ENCODE results near the gene NMRK1. TPM values are rescaled to one million over a fixed set of nuclear protein-coding genes. Genes with fewer than 3 reads are reported as not detected.

Gene NMRK1
- polyA plus RNA-seq, 2 donors: 39.2 to 127 TPM

DNA sequence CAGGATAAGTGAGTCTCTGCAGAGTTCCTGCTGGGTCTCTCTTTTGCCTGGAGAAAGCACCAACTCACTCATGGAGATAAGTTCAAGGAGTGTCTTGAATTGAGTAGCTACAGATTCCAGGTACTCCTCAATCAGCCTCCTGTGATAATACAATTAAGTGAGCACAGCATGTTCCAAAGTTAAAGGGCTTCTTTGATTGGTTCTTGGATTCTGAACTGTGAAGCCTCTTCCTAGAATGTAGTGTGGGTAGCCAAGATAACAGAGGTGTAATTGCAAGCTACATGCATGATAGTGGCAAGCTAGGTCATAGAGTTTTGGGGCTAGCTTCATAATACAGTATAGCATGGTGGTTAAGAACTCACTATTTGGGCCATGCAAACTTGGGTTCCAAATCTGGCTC lies 36.7 kb downstream of the NMRK1 start:
- Histone ChIP-seq H3K4me3 (ENCODE audit: low read depth in 1 of 2, low read length in 2 of 2) (no peak overlapping the region), H3K27me3 (ENCODE audit: control insufficient read depth in 1 of 2, insufficient read depth in 2 of 2, low read length in 2 of 2) (no peaks in the 10 kb centered on the region), H3K27ac (ENCODE audit: low read depth in 2 of 2, low read length in 1 of 2) (no peak overlapping the region), H3K4me1 (ENCODE audit: control insufficient read depth in 2 of 2, insufficient read depth in 2 of 2, low read length in 1 of 2) (no peaks in the 10 kb centered on the region), H3K36me3 (ENCODE audit: control insufficient read depth in 2 of 2, insufficient read depth in 2 of 2, low read length in 1 of 2) (no peaks in the 10 kb centered on the region), H3K9me3 (ENCODE audit: control insufficient read depth in 2 of 2, insufficient read depth in 1 of 2, low read depth in 1 of 2, low read length in 1 of 2) (no peaks in the 10 kb centered on the region)

GRCh38 chr9:75047506-75047905 lies 40.4 kb downstream of the NMRK1 start:
- Histone ChIP-seq H3K4me1 (ENCODE audit: control insufficient read depth in 2 of 2, insufficient read depth in 2 of 2, low read length in 1 of 2) (no peaks in the 10 kb centered on the region), H3K27ac (ENCODE audit: low read depth in 2 of 2, low read length in 1 of 2) (no peak overlapping the region), H3K36me3 (ENCODE audit: control insufficient read depth in 2 of 2, insufficient read depth in 2 of 2, low read length in 1 of 2) (no peaks in the 10 kb centered on the region), H3K4me3 (ENCODE audit: low read depth in 1 of 2, low read length in 2 of 2) (no peak overlapping the region), H3K9me3 (ENCODE audit: control insufficient read depth in 2 of 2, insufficient read depth in 1 of 2, low read depth in 1 of 2, low read length in 1 of 2) (no peaks in the 10 kb centered on the region), H3K27me3 (ENCODE audit: control insufficient read depth in 1 of 2, insufficient read depth in 2 of 2, low read length in 2 of 2) (no peaks in the 10 kb centered on the region)
- 47 to 50% methylated on average over 2 of the region's 2 CpGs for WGBS, 2 donors

DNA sequence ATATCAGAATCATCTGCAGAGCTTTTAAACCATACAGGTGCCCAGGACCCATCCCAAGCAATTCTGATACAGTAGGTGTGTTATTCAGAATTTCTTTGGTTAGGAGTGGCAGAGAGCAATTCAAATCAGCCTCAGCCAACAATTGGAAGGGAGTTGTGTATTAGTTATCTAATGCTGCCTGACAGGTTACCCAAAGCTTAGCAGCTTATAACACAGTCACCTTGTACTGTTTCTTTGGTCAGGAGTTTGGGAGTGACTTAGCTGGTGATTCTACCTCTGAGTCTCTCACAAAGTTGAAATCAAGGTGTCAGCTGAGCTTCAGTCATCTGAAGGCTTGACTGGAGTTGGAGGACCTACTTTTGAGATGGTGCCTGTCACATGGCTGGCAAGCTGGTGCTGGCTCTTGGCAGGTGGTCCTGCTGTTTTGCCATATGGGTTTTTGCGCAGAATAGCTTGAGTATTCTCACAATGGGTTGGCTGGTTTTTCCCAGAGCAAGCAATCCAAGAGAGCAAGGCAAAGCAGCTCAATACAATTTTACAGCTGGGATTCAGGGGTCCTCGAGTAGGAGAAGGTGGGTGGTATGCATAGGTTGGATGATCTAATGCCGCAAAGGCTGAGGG lies 41.1 kb downstream of the NMRK1 start:
- H3K9me3 ChIP-seq (ENCODE audit: control insufficient read depth in 2 of 2, insufficient read depth in 1 of 2, low read depth in 1 of 2, low read length in 1 of 2): no peaks in the 10 kb centered on the region
- 88 to 94% methylated on average over 3 of the region's 3 CpGs for WGBS, 2 donors
- H3K4me3 ChIP-seq (ENCODE audit: low read depth in 1 of 2, low read length in 2 of 2): no peak overlapping the region
- H3K27me3 ChIP-seq (ENCODE audit: control insufficient read depth in 1 of 2, insufficient read depth in 2 of 2, low read length in 2 of 2): no peaks in the 10 kb centered on the region
- H3K36me3 ChIP-seq (ENCODE audit: control insufficient read depth in 2 of 2, insufficient read depth in 2 of 2, low read length in 1 of 2): no peaks in the 10 kb centered on the region
- no peaks in the 10 kb centered on the region for H3K4me1 ChIP-seq (ENCODE audit: control insufficient read depth in 2 of 2, insufficient read depth in 2 of 2, low read length in 1 of 2)
- H3K27ac ChIP-seq (ENCODE audit: low read depth in 2 of 2, low read length in 1 of 2): no peak overlapping the region

GRCh38 chr9:75041041-75041440 lies 46.9 kb downstream of the NMRK1 start:
- Histone ChIP-seq H3K36me3 (ENCODE audit: control insufficient read depth in 2 of 2, insufficient read depth in 2 of 2, low read length in 1 of 2) (no peaks in the 10 kb centered on the region), H3K4me3 (ENCODE audit: low read depth in 1 of 2, low read length in 2 of 2) (no peak overlapping the region), H3K27ac (ENCODE audit: low read depth in 2 of 2, low read length in 1 of 2) (no peak overlapping the region), H3K9me3 (ENCODE audit: control insufficient read depth in 2 of 2, insufficient read depth in 1 of 2, low read depth in 1 of 2, low read length in 1 of 2) (no peaks in the 10 kb centered on the region), H3K27me3 (ENCODE audit: control insufficient read depth in 1 of 2, insufficient read depth in 2 of 2, low read length in 2 of 2) (no peaks in the 10 kb centered on the region), H3K4me1 (ENCODE audit: control insufficient read depth in 2 of 2, insufficient read depth in 2 of 2, low read length in 1 of 2) (no peaks in the 10 kb centered on the region)
- WGBS, 2 donors: 43 to 55% methylated on average over 1 of the region's 1 CpG

DNA sequence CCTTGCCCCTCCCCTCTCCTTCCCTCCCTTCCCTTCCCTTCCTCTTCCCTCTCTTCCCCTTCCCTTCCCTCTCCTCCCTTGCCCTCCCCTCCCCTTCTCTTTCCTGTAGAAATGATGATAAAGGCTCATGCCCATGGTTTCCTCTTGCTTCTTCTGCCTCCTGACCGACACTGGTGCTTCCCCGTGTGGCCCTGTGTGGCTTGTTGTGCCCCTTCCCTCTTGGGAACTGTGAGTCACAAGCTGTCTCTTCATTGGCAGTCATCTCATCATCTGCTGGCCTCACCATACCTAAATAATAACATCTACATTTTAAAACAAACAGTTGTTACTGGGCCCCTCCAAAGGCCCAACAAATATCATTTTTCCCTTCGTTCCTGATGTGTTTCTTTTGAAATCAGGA lies 48.2 kb downstream of the NMRK1 start:
- H3K27me3 ChIP-seq (ENCODE audit: control insufficient read depth in 1 of 2, insufficient read depth in 2 of 2, low read length in 2 of 2): no peaks in the 10 kb centered on the region
- H3K27ac ChIP-seq (ENCODE audit: low read depth in 2 of 2, low read length in 1 of 2): no peak overlapping the region
- H3K4me3 ChIP-seq (ENCODE audit: low read depth in 1 of 2, low read length in 2 of 2): no peak overlapping the region
- no peaks in the 10 kb centered on the region for H3K36me3 ChIP-seq (ENCODE audit: control insufficient read depth in 2 of 2, insufficient read depth in 2 of 2, low read length in 1 of 2)
- no peaks in the 10 kb centered on the region for H3K4me1 ChIP-seq (ENCODE audit: control insufficient read depth in 2 of 2, insufficient read depth in 2 of 2, low read length in 1 of 2)
- H3K9me3 ChIP-seq (ENCODE audit: control insufficient read depth in 2 of 2, insufficient read depth in 1 of 2, low read depth in 1 of 2, low read length in 1 of 2): no peaks in the 10 kb centered on the region
- WGBS, 2 donors: 81 to 82% methylated on average over 3 of the region's 3 CpGs

GRCh38 chr9:75039009-75039408 lies 48.9 kb downstream of the NMRK1 start:
- H3K36me3 ChIP-seq (ENCODE audit: control insufficient read depth in 2 of 2, insufficient read depth in 2 of 2, low read length in 1 of 2): no peaks in the 10 kb centered on the region
- H3K27ac ChIP-seq (ENCODE audit: low read depth in 2 of 2, low read length in 1 of 2): no peak overlapping the region
- 55 to 58% methylated on average over 3 of the region's 3 CpGs for WGBS, 2 donors
- no peaks in the 10 kb centered on the region for H3K27me3 ChIP-seq (ENCODE audit: control insufficient read depth in 1 of 2, insufficient read depth in 2 of 2, low read length in 2 of 2)
- H3K9me3 ChIP-seq (ENCODE audit: control insufficient read depth in 2 of 2, insufficient read depth in 1 of 2, low read depth in 1 of 2, low read length in 1 of 2): no peaks in the 10 kb centered on the region
- no peaks in the 10 kb centered on the region for H3K4me1 ChIP-seq (ENCODE audit: control insufficient read depth in 2 of 2, insufficient read depth in 2 of 2, low read length in 1 of 2)
- H3K4me3 ChIP-seq (ENCODE audit: low read depth in 1 of 2, low read length in 2 of 2): no peak overlapping the region

DNA sequence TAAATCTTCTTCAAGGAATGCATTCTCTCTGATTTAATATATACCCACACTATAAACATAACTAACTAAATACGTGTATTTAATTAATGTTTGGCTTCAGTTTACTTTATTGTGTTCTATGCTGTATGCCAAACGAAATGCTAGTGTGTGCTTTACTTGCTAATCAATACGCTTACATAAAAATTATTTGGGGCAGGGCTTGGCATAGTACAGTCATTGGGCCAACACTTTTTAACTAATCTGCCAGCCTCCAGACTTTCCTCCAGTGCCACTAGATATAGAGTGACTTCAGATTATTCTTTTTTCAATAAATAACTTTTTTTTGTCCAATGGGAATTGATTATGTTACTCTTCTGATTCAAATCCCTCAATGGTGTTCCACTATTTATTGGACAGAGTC lies 51.2 kb downstream of the NMRK1 start:
- Histone ChIP-seq H3K27ac (ENCODE audit: low read depth in 2 of 2, low read length in 1 of 2) (no peak overlapping the region), H3K27me3 (ENCODE audit: control insufficient read depth in 1 of 2, insufficient read depth in 2 of 2, low read length in 2 of 2) (no peaks in the 10 kb centered on the region), H3K4me3 (ENCODE audit: low read depth in 1 of 2, low read length in 2 of 2) (no peak overlapping the region), H3K4me1 (ENCODE audit: control insufficient read depth in 2 of 2, insufficient read depth in 2 of 2, low read length in 1 of 2) (no peaks in the 10 kb centered on the region), H3K9me3 (ENCODE audit: control insufficient read depth in 2 of 2, insufficient read depth in 1 of 2, low read depth in 1 of 2, low read length in 1 of 2) (no peaks in the 10 kb centered on the region), H3K36me3 (ENCODE audit: control insufficient read depth in 2 of 2, insufficient read depth in 2 of 2, low read length in 1 of 2) (no peaks in the 10 kb centered on the region)
- WGBS, 2 donors: 77 to 88% methylated on average over 3 of the region's 3 CpGs

- no peaks in the 10 kb centered on the region for H3K36me3 ChIP-seq (ENCODE audit: control insufficient read depth in 2 of 2, insufficient read depth in 2 of 2, low read length in 1 of 2)
- WGBS, 2 donors: 46 to 54% methylated on average over 2 of the region's 2 CpGs
- H3K27ac ChIP-seq (ENCODE audit: low read depth in 2 of 2, low read length in 1 of 2): no peak overlapping the region
Observed at GRCh38 chr9:75033791-75034473, 54.0 kb downstream of the NMRK1 start.

GRCh38 chr9:75027187-75028107 lies 60.5 kb downstream of the NMRK1 start:
- Histone ChIP-seq H3K4me1 (ENCODE audit: control insufficient read depth in 2 of 2, insufficient read depth in 2 of 2, low read length in 1 of 2) (no peaks in the 10 kb centered on the region), H3K4me3 (ENCODE audit: low read depth in 1 of 2, low read length in 2 of 2) (peak overlapping the region; percentile 84 to 96), H3K9me3 (ENCODE audit: control insufficient read depth in 2 of 2, insufficient read depth in 1 of 2, low read depth in 1 of 2, low read length in 1 of 2) (no peaks in the 10 kb centered on the region), H3K27ac (ENCODE audit: low read depth in 2 of 2, low read length in 1 of 2) (peak overlapping the region; percentile 97 to 98), H3K27me3 (ENCODE audit: control insufficient read depth in 1 of 2, insufficient read depth in 2 of 2, low read length in 2 of 2) (no peaks in the 10 kb centered on the region), H3K36me3 (ENCODE audit: control insufficient read depth in 2 of 2, insufficient read depth in 2 of 2, low read length in 1 of 2) (no peaks in the 10 kb centered on the region)
- WGBS, 2 donors: 1% methylated on average over 48 to 59 of the region's 59 CpGs

More at GRCh38 chr9:75033791-75034473, 54.0 kb downstream of the NMRK1 start:
- H3K9me3 ChIP-seq (ENCODE audit: control insufficient read depth in 2 of 2, insufficient read depth in 1 of 2, low read depth in 1 of 2, low read length in 1 of 2): no peaks in the 10 kb centered on the region
- H3K4me1 ChIP-seq (ENCODE audit: control insufficient read depth in 2 of 2, insufficient read depth in 2 of 2, low read length in 1 of 2): no peaks in the 10 kb centered on the region
- H3K27me3 ChIP-seq (ENCODE audit: control insufficient read depth in 1 of 2, insufficient read depth in 2 of 2, low read length in 2 of 2): no peaks in the 10 kb centered on the region
- H3K4me3 ChIP-seq (ENCODE audit: low read depth in 1 of 2, low read length in 2 of 2): no peak overlapping the region
